Karpas-422 (cell line): Measurements from ENCODE around the gene TBK1. TPM values are rescaled to one million over a fixed set of nuclear protein-coding genes. Genes with fewer than 3 reads are reported as not detected.

Experiments
- DNase-seq: peaks from one replicate; pipeline ENCODE4 v3.0.0-alpha.2; 2015
- H2AFZ ChIP-seq: fragments of 200-600 bp; sonication (generic); 2 replicates; pipeline ENCODE4 v1.6.1; 2014; ENCODE audit warnings: antibody characterized with exemption, low read length, mixed read lengths
- H3K27ac ChIP-seq: fragments of 200-600 bp; sonication (generic); 2 replicates; pipeline ENCODE4 v1.5.1; 2014; ENCODE audit warnings: mild to moderate bottlenecking, low read length, moderate library complexity
- H3K27me3 ChIP-seq: fragments of 200-600 bp; sonication (generic); 2 replicates; pipeline ENCODE4 v1.6.1; 2014; ENCODE audit warnings: low read length, mixed read lengths
- H3K36me3 ChIP-seq: fragments of 200-600 bp; sonication (generic); 2 replicates; pipeline ENCODE4 v1.6.1; 2014; ENCODE audit warnings: low read length, mixed read lengths; ENCODE audit not compliant: insufficient read depth
- H3K4me1 ChIP-seq: fragments of 200-600 bp; sonication (generic); 2 replicates; pipeline ENCODE4 v1.6.1; 2014; ENCODE audit warnings: mild to moderate bottlenecking, low read length, mixed read lengths
- H3K4me2 ChIP-seq: fragments of 200-600 bp; sonication (generic); 2 replicates; pipeline ENCODE4 v1.6.1; 2014; ENCODE audit warnings: low read length, low read depth, mild to moderate bottlenecking; ENCODE audit not compliant: poor library complexity, severe bottlenecking
- H3K4me3 ChIP-seq: fragments of 200-600 bp; sonication (generic); 2 replicates; pipeline ENCODE4 v1.5.1; 2014; ENCODE audit warnings: mild to moderate bottlenecking, antibody characterized with exemption, low read length, mixed read lengths
- H3K79me2 ChIP-seq: fragments of 200-600 bp; sonication (generic); 2 replicates; pipeline ENCODE4 v1.6.1; 2014; ENCODE audit warnings: mild to moderate bottlenecking, low read length, mixed read lengths
- H3K9ac ChIP-seq: fragments of 200-600 bp; sonication (generic); 2 replicates; pipeline ENCODE4 v1.6.0; 2014; ENCODE audit warnings: low read length
- H3K9me2 ChIP-seq: fragments of 200-600 bp; sonication (generic), shearing (Covaris generic); replicated peaks from 2 replicates; pipeline ENCODE4 v1.6.0; 2014; ENCODE audit warnings: mild to moderate bottlenecking, low read length, moderate library complexity; ENCODE audit not compliant: insufficient read depth
- H3K9me3 ChIP-seq: fragments of 300-700, 200-600 bp; sonication (generic); 2 replicates; pipeline ENCODE4 v1.6.1; 2014; ENCODE audit warnings: low read length, mixed read lengths
- H4K20me1 ChIP-seq: fragments of 200-600 bp; sonication (generic); 2 replicates; pipeline ENCODE4 v1.6.1; 2014; ENCODE audit warnings: mild to moderate bottlenecking, antibody characterized with exemption, low read length, low read depth; ENCODE audit not compliant: insufficient read depth
- total RNA-seq: library from RNA; depleted of rRNA; stranded (reverse); fragments of >200 nt; shearing (Covaris generic); gene quantifications from 2 replicates; pipeline ENCODE4 v1.2.3, GENCODE V29; 2014; ENCODE audit warnings: low replicate concordance

Gene TBK1
- total RNA-seq, 1 experiment from 2014 or later: 43.8 TPM

DNA sequence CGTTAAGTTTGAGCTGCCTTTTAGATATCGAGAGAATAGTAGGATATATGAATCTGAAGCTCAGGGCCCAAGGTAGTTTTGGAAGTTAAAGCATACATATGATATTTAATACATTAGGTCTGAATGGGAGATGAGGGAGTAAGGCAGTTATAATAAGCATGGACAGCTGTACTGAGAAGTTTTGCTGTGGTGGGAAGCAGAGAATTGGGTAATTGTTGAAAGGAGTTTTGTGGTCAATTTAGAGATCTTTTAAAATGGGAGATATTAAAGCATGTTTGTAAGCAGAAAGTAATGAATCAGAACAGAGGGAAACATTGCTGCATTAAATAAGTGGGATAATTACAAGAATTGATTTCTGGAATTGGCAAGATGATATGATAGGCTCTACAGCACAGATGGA lies 21.3 kb downstream of the TBK1 start:
- Histone ChIP-seq H3K4me1 (peaks cover 8% of the 10 kb centered on the region), H3K9me2 (no peaks in the 10 kb centered on the region), H3K36me3 (peaks cover 81% of the 10 kb centered on the region), H3K9me3 (no peaks in the 10 kb centered on the region), H4K20me1 (peaks cover 13% of the 10 kb centered on the region; the same call in 1 of the 2 replicates), H3K9ac (no peak overlapping the region), H3K4me3 (no peak overlapping the region), H3K27ac (no peak overlapping the region), H3K4me2 (no peak overlapping the region), H3K79me2 (peaks cover 88% of the 10 kb centered on the region), H3K27me3 (no peaks in the 10 kb centered on the region), H2AFZ (no peak overlapping the region)
- no peak for DNase-seq

DNA sequence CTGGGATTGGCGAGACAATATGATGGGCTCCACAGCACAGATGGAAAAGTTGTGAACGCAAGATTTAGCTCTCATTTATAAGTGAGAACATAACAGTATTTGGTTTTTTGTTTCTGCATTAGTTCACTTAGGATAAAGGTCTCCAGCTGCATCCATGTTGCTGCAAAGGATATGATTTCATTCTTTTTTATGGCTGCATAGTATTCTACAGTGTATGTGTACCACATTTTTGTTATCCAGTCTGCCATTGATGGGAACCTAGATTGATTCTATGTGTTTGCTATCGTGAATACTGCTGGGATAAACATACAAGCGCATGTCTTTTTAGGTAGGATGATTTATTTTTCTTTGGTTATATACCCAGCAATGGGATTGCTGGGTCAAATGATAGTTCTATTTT lies 23.6 kb downstream of the TBK1 start:
- Histone ChIP-seq H3K9me2 (no peaks in the 10 kb centered on the region), H3K79me2 (peaks cover 93% of the 10 kb centered on the region), H4K20me1 (peaks cover 13% of the 10 kb centered on the region; the same call in 1 of the 2 replicates), H3K27me3 (no peaks in the 10 kb centered on the region), H3K27ac (no peak overlapping the region), H3K9ac (no peak overlapping the region), H3K4me1 (peaks cover 17% of the 10 kb centered on the region), H3K4me2 (no peak overlapping the region), H2AFZ (no peak overlapping the region), H3K4me3 (no peak overlapping the region), H3K36me3 (peaks cover 73% of the 10 kb centered on the region), H3K9me3 (no peaks in the 10 kb centered on the region)
- DNase-seq: no peak

DNA sequence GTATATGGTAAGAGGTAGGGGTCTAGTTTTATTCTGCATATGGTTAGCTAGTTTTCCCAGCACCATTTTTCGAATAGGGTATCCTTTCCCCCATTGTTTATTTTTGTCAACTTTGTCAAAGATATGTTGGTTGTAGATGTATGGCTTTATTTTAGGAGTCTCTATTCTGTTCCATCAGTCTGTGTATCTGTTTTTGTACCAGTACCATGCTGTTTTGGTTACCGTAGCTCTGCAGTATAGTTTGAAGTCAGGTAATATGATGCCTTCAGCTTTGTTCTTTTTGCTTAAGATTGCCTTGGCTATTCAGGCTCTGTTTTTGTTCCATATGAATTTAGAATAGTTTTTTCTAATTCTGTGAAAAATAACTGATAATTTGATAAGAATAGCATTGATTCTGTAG lies 24.9 kb downstream of the TBK1 start:
- no peak overlapping the region for H3K27ac ChIP-seq
- H3K4me1 ChIP-seq: peaks cover 17% of the 10 kb centered on the region
- peaks cover 72% of the 10 kb centered on the region for H3K36me3 ChIP-seq
- peaks cover 13% of the 10 kb centered on the region; the same call in 1 of the 2 replicates for H4K20me1 ChIP-seq
- H2AFZ ChIP-seq: no peak overlapping the region
- peaks cover 90% of the 10 kb centered on the region for H3K79me2 ChIP-seq
- no peak for DNase-seq
- H3K27me3 ChIP-seq: no peaks in the 10 kb centered on the region
- H3K9me2 ChIP-seq: no peaks in the 10 kb centered on the region
- no peaks in the 10 kb centered on the region for H3K9me3 ChIP-seq
- no peak overlapping the region for H3K4me3 ChIP-seq
- no peak overlapping the region for H3K9ac ChIP-seq
- no peak overlapping the region for H3K4me2 ChIP-seq

DNA sequence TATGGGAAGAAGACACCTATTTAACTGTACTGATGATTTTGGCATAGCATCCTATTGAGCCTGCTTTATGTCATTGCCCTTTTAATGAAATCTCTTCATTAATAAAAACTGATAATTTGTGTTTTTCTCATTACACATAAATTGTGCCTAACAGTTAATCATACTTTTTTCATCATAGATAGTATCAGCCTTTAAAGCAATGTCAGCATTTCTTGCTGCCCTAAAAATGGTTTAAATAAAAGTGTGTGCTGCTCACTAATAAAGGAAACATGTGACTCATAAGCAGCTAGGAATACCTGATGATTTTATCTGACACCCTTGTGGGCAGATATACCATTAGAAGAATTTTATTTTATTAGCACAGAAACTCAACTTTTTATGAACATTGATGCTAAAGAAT lies 26.7 kb downstream of the TBK1 start:
- Histone ChIP-seq H3K27me3 (no peaks in the 10 kb centered on the region), H3K9me3 (no peaks in the 10 kb centered on the region), H3K4me2 (no peak overlapping the region), H3K9ac (no peak overlapping the region), H2AFZ (no peak overlapping the region), H3K36me3 (peaks cover 64% of the 10 kb centered on the region), H3K4me3 (no peak overlapping the region), H4K20me1 (peaks cover 13% of the 10 kb centered on the region; the same call in 1 of the 2 replicates), H3K9me2 (no peaks in the 10 kb centered on the region), H3K4me1 (peaks cover 17% of the 10 kb centered on the region), H3K79me2 (peaks cover 86% of the 10 kb centered on the region), H3K27ac (no peak overlapping the region)
- no peak for DNase-seq

DNA sequence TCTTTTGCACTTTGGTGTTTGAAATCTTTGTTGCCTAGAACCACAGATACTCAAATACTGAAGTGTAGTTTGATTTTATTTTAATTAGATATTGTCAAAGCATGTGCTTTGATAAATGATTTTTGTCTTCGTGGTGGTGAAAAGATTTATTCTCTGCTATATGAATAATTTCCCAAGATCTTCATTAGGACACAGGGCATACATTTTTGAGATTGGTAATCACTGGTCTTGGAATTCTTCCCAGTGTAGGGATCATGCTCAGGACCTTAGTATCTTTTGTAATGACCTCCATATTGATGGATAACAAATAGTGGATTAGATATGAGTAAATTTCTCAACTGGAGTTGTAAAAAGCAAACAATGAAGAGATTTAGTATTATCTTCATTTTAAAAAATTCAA lies 28.2 kb downstream of the TBK1 start:
- H3K4me3 ChIP-seq: no peak overlapping the region
- H3K9ac ChIP-seq: no peak overlapping the region
- peaks cover 57% of the 10 kb centered on the region for H3K36me3 ChIP-seq
- H3K4me1 ChIP-seq: peaks cover 17% of the 10 kb centered on the region
- no peak overlapping the region for H2AFZ ChIP-seq
- H3K27ac ChIP-seq: no peak overlapping the region
- H3K27me3 ChIP-seq: no peaks in the 10 kb centered on the region
- H4K20me1 ChIP-seq: peaks cover 13% of the 10 kb centered on the region; the same call in 1 of the 2 replicates
- no peak for DNase-seq
- no peaks in the 10 kb centered on the region for H3K9me2 ChIP-seq
- H3K79me2 ChIP-seq: peaks cover 72% of the 10 kb centered on the region
- no peaks in the 10 kb centered on the region for H3K9me3 ChIP-seq
- H3K4me2 ChIP-seq: no peak overlapping the region

DNA sequence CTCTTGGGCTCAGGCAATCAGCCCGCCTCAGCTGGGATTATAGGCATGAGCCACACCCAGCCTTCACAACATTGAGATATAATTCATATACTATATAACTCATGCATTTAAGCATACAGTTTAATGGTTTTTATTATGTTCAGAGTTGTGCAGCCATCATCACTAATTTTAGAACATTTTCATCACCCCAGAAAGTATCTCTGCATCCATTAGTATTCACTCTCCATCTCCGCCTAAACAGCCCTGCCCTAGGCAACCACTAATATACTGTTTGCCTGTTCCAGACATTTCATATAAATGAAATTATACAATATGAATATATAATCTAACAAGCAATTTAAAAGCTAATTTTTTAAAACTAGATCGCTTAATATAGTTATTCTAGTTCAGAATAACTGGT lies 34.7 kb downstream of the TBK1 start:
- H3K27ac ChIP-seq: no peak overlapping the region
- H3K79me2 ChIP-seq: peaks cover 30% of the 10 kb centered on the region
- peaks cover 62% of the 10 kb centered on the region for H3K36me3 ChIP-seq

DNA sequence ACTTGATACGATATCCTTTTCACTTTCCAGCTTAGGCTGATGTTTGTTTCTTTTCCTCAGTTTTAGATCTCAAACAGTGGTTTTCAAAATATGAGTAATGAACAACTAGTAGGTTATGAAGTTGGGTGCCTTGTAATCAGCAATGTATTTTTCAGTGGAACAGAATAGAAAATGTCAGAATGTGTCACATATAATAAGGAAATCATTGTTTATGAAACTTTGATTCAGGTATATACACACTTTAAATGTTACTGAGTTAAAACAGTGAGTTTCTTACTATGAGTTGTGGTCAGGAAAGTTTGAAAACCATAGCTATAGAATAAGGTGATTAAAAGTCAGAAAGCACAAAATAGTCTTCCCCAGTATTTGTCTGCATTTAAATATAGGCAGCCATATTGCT lies 39.8 kb downstream of the TBK1 start:
- H3K27me3 ChIP-seq: no peaks in the 10 kb centered on the region
- no peaks in the 10 kb centered on the region for H3K9me3 ChIP-seq
- no peaks in the 10 kb centered on the region for H3K9me2 ChIP-seq
- peaks cover 49% of the 10 kb centered on the region for H3K36me3 ChIP-seq
- no peak overlapping the region for H2AFZ ChIP-seq
- H3K4me1 ChIP-seq: no peaks in the 10 kb centered on the region; the same call in 1 of the 2 replicates
- H3K79me2 ChIP-seq: peaks cover 10% of the 10 kb centered on the region
- H4K20me1 ChIP-seq: no peaks in the 10 kb centered on the region
- H3K9ac ChIP-seq: no peak overlapping the region
- H3K27ac ChIP-seq: no peak overlapping the region
- no peak overlapping the region for H3K4me3 ChIP-seq
- DNase-seq: no peak
- no peak overlapping the region for H3K4me2 ChIP-seq

More for the DNA sequence above, 34.7 kb downstream of the TBK1 start:
- no peaks in the 10 kb centered on the region for H3K4me1 ChIP-seq
- H4K20me1 ChIP-seq: no peaks in the 10 kb centered on the region
- H3K9me2 ChIP-seq: no peaks in the 10 kb centered on the region
- H3K27me3 ChIP-seq: no peaks in the 10 kb centered on the region
- no peak overlapping the region for H3K4me3 ChIP-seq
- H3K4me2 ChIP-seq: no peak overlapping the region
- H3K9me3 ChIP-seq: no peaks in the 10 kb centered on the region
- no peak overlapping the region for H3K9ac ChIP-seq
- no peak for DNase-seq
- no peak overlapping the region for H2AFZ ChIP-seq

DNA sequence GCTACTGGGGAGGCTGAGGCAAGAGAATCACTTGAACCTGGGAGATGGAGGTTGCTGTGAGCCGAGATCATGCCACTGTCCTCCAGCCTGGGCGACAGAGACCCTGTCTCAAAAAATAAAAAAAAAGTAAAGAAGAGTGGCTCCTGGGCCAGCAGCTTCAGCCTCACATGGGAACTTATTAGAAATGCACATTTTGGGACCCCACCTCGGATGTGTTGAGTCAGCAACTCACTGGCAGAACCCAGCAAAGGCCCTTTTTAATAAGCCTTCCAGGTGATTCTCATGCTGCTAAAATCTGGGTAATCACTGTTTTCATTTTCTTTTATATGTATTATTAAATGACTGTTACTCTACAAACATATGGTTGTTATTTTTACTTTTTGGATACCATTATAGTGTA lies 41.6 kb downstream of the TBK1 start:
- no peak overlapping the region for H3K27ac ChIP-seq
- H3K27me3 ChIP-seq: no peaks in the 10 kb centered on the region
- H3K4me3 ChIP-seq: no peak overlapping the region
- H3K4me2 ChIP-seq: no peak overlapping the region
- no peaks in the 10 kb centered on the region; the same call in 1 of the 2 replicates for H3K4me1 ChIP-seq
- H3K9me2 ChIP-seq: no peaks in the 10 kb centered on the region
- H4K20me1 ChIP-seq: no peaks in the 10 kb centered on the region
- no peak for DNase-seq
- no peak overlapping the region for H2AFZ ChIP-seq
- peaks cover 50% of the 10 kb centered on the region for H3K36me3 ChIP-seq
- no peaks in the 10 kb centered on the region; the same call in 1 of the 2 replicates for H3K79me2 ChIP-seq
- H3K9ac ChIP-seq: no peak overlapping the region
- H3K9me3 ChIP-seq: no peaks in the 10 kb centered on the region
